RCC 7860 (cell line): Measurements from ENCODE around the gene UNC93A.

Experiments used
- DNase-seq: peaks from one replicate; pipeline ENCODE4 v3.0.0-alpha.2; 2015; ENCODE audit warnings: low spot score
- FAIRE-seq: peaks from 2 replicates; lab custom pipeline; 2012; peaks lifted over from hg19 to GRCh38; lab: Jason Lieb, UNC

UNC93A gene

DNA sequence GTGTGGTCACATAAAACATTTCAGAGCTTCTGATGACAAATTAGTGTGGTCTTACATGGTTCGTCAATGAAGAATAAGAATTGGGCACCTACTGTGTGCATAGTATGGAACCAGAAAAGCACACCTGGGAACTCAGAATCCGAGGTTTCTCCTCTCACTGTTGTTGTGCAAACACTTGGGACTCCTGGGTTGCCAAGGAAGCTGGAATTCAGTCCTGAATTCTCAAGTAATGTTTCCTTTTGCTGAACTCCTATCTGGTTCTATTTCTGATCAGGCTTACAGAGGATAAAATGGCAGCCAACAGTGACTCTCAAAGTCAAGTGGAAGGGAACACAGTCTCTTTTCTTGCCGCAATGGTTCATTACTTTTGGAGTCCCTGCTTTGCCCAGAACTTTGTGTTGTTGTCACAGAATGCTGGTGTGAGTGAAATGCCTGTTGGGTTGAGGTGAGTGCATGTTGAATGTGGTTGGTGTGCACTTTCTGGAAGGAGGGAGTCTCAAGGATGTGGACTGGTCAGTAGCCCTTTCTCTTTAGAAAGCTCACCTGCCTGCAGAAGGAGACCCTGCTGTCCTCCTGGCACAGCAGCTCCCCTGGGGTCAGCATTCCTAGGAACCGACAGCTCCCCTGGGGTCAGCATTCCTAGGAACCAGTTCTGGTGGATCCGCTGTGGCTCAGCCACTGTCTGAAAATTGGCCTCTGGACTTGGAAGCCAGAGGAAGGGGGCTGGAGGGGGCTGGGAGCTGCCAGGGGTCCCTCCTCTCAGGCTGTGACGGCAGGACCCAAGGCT is 1.4 kb downstream of the UNC93A start:
- DNase-seq (no peak), FAIRE-seq (no peak)

- FAIRE-seq (no peak), DNase-seq (no peak)
Observed at GRCh38 chr6:167293088-167293589, 2.0 kb downstream of the UNC93A start.

GRCh38 chr6:167293590-167294091 is 2.5 kb downstream of the UNC93A start:
- no peak for FAIRE-seq
- DNase-seq, result no peak

DNA sequence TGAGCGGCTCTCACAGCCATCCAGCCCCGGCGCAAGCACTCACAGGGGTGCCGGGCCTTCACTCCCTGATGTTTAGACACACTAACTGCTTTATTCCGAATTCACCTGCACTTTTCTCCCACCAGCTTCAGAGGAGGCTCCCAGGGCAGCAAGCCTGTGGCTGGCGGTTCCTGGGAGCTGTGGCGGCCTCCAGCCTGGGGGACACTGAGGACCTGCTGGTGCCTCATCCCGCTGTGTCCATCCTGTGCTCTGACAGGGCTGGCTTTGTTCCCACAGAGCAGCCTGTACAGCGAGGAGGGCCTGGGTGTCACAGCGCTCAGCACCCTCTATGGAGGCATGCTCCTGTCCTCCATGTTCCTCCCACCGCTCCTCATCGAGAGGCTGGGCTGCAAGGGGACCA is 3.1 kb downstream of the UNC93A start:
- DNase-seq, result no peak

GRCh38 chr6:167294651-167295494 is 3.8 kb downstream of the UNC93A start:
- DNase-seq (no peak), FAIRE-seq (no peak)

More for the DNA sequence above, 3.1 kb downstream of the UNC93A start:
- FAIRE-seq, result no peak

DNA sequence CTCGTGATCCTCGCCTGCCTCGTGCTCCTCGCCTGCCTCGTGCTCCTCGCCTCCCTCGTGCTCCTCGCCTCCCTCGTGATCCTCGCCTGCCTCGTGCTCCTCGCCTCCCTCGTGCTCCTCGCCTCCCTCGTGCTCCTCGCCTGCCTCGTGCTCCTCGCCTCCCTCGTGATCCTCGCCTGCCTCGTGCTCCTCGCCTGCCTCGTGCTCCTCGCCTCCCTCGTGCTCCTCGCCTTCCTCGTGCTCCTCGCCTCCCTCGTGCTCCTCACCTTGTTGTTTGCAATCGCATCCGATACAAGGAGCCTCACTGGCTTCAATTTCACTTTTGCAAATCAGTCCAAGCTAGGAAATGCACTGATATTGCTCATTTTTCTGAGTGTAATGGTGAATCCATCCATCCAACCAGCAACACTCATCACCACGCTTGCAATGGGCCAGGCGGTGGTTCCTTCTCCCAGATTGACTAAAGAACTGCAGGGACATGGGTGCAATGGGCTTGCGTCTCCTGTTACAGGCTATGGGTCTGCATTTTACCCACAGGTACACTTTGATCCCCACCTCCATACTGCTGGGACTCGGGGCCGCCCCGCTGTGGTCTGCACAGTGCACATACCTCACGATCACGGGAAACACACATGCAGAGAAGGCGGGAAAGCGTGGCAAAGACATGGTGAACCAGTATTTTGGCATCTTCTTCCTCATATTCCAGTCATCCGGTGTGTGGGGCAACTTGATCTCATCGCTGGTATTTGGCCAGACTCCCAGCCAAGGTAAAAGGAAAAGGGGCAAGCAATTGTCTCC is 4.6 kb downstream of the UNC93A start:
- FAIRE-seq (no peak), DNase-seq (no peak)

DNA sequence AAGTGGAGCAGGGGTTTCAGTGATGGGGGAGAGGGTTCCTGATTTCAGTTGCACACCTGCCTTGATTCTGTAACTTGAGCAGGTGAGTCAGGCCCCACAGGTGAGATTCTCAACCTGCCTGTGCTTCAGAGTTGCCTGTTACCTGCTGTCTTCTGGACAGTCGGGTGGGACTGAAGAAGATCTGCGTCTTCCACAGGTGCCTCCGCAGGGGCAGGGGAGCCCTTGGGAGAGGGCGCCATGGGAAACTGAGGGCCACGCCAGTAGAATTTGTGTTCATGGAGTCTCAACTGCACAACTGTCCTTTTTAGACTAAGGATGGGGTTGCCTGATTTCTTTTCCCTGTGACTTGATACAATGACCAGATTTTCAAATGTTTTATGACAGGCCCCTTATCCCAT is 5.2 kb downstream of the UNC93A start:
- FAIRE-seq, result no peak
- DNase-seq, result no peak

- FAIRE-seq, result no peak
- DNase-seq, result no peak
Observed at GRCh38 chr6:167296902-167297301, 5.8 kb downstream of the UNC93A start.

DNA sequence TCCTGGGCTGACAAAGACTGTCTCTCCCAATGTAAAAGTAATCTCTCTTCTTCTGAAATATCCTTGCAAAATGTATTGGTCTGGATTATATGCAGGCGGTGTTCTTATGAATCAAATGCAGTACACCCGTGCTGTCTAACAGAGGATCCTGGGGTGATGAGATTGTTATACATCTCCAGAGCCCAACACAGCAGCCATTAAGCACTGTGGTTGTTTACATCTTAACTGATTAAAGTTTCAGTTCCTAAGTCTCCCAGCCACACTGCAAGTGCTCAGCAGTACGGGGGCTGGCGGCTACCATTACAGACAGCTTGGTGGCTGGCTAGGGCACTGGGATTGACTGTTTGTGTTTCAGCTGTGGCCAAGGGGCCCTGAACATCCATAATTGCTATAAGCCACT is 7.0 kb downstream of the UNC93A start:
- DNase-seq, result no peak

GRCh38 chr6:167299641-167300308 is 8.7 kb downstream of the UNC93A start:
- no peak for FAIRE-seq
- no peak for DNase-seq

More for the DNA sequence above, 7.0 kb downstream of the UNC93A start:
- FAIRE-seq, result no peak

DNA sequence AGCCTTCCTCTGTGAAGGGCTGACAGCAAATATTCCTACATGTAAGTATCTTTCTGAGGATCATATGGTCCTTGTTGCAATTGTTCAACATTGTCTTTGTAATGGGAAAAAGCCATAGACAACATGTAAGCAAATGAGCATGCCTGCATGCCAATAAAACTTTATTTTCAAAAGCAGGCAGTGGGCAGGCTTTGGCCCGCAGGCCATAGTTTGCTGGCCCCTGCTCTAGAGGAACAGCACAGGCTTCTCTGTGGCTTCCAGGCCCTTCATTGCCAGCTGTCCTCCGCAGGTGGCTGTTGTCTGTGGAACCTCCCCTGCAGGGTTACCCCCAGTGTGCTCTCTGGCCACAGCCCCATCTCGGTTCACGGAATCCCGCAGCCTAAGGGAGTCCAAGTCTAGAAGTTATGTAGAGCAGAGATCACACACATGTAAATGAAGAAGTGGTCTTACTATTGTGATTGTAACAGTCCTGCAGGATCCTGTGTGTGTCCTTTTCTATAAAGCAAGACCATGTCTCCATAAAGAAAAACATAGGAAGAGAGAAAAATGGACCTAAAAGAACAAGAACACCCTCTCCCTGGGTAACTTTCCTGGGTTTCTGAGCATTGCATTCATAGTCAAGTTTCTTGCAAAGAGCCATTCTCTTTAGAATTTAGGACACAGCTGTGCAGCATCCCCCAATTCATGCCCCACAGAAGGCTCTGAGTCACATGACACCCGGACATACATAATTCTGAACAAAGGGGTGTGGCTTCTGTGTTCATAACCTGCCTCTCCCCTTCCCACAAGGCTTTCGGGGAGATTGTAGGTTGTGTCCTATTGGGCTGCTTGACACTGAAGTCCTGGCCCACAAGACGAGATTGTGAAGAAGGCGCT is 10.0 kb downstream of the UNC93A start:
- FAIRE-seq (no peak), DNase-seq (no peak)

- no peak for DNase-seq
- FAIRE-seq, result no peak
Observed at GRCh38 chr6:167302074-167302473, 11.0 kb downstream of the UNC93A start.

DNA sequence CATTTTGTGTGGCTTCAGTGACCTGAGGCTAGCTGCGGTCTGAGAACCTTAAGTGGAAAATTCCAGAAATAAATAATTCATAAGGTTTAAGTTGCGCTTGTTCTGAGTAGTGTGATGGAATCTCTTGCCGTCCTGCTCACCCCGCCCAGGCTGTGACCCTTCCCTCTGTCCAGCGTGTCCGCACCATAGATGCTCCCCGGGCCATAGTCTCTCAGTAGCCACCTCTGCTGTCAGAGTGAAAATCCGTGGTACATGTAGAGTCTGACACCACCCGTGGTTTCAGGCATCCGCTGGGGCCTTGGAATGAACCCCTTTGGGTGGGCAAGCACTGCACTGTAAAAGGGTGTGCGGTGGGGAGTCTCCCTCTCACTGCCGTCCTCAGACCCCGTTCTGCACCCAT is 11.7 kb downstream of the UNC93A start:
- no peak for FAIRE-seq
- no peak for DNase-seq

GRCh38 chr6:167303675-167304625 is 12.8 kb downstream of the UNC93A start:
- peak; percentile 4 for FAIRE-seq
- DNase-seq, result peak; percentile 19

GRCh38 chr6:167304912-167305311 is 13.8 kb downstream of the UNC93A start:
- no peak for DNase-seq
- FAIRE-seq, result no peak

DNA sequence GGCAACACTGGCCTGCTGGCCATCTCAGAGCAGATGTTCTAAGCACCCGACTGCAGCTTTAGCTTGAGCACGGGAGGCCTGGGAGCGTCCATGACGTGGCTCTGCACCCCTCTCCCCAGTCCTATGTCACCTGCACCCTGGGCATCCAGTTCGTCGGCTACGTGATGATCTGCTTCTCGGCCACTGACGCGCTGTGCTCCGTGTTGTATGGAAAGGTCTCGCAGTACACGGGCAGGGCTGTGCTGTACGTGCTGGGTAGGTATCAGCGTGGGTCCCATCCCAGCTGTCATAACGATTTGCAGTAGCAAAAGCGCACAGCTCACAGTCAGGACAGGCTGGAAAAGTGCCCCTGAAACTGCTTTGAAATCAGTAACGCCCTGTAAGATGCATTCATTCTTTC is 14.7 kb downstream of the UNC93A start:
- DNase-seq (no peak), FAIRE-seq (no peak)

DNA sequence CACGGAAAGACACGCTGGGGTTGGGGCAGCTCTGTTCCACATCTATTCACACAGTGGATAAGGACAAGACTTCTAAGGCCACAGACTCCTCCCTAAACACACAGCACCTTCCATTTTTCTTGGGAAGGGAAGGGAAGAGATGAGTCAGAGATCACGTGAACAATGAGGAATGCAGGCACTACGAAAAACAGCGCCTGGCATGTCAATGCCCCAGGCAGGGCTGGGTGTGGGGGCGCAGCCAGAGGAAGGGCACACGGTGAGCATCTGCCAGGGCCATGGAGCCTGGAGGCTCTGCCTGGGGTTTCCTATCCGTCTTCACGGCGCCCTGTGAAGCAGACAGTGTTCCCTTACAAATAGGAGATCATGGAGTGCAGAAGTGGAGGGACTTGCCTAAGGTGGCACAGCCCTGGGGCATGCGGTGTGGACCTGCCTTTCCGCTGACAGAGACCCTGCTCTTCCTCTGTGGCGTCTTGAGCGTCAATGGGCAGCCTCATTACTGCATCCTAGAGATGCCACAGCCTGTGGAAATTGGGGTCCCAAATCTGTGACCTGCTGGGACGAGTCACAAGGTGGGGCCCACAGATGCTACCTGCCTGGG is 15.4 kb downstream of the UNC93A start:
- DNase-seq (peak; percentile 56), FAIRE-seq (no peak)
